ENCODE results near the gene EFCAB5.
"Not testable (repeated sequence)": the region's sequence is repeated elsewhere in the genome, so short reads cannot be mapped to it uniquely, and the experiment has no call there.

Gene EFCAB5

GRCh38 chr17:29949696-29950095 is 8.3 kb downstream of the EFCAB5 start:
- Histone ChIP-seq H3K4me3 (replicated peaks; ENCODE audit: insufficient read depth, low read length) (no peak overlapping the region), H3K27ac (replicated peaks) (peak overlapping the region; percentile 88), H3K27me3 (ENCODE audit: insufficient read depth, poor library complexity, severe bottlenecking) (no peaks in the 10 kb centered on the region)
- DNase-seq (ENCODE audit: low read depth in 1 of 2, low spot score in 1 of 2), result no peak
- TF ChIP-seq GABPA (IDR thresholded peaks at IDR 0.05; ENCODE audit: low read depth), result no peak
- no peak for TF ChIP-seq CTCF (IDR thresholded peaks at IDR 0.05; ENCODE audit: insufficient read depth, low read length)
- no peak for TF ChIP-seq REST (IDR thresholded peaks at IDR 0.05; ENCODE audit: insufficient replicate concordance, low read depth)
- no peak for TF ChIP-seq SPI1 (IDR thresholded peaks at IDR 0.05; ENCODE audit: borderline replicate concordance, low read depth)
- no peak for TF ChIP-seq POLR2AphosphoS5 (IDR thresholded peaks at IDR 0.05; ENCODE audit: low read depth)

GRCh38 chr17:29954405-29954804 is 13.0 kb downstream of the EFCAB5 start:
- no peak for DNase-seq (ENCODE audit: low read depth in 1 of 2, low spot score in 1 of 2)
- H3K27ac ChIP-seq (replicated peaks), result no peak overlapping the region
- H3K27me3 ChIP-seq (ENCODE audit: insufficient read depth, poor library complexity, severe bottlenecking), result no peaks in the 10 kb centered on the region
- H3K4me3 ChIP-seq (replicated peaks; ENCODE audit: insufficient read depth, low read length), result no peak overlapping the region
- no peak for TF ChIP-seq GABPA (IDR thresholded peaks at IDR 0.05; ENCODE audit: low read depth)
- no peak for TF ChIP-seq SPI1 (IDR thresholded peaks at IDR 0.05; ENCODE audit: borderline replicate concordance, low read depth)
- TF ChIP-seq REST (IDR thresholded peaks at IDR 0.05; ENCODE audit: insufficient replicate concordance, low read depth), result no peak
- TF ChIP-seq POLR2AphosphoS5 (IDR thresholded peaks at IDR 0.05; ENCODE audit: low read depth), result no peak
- no peak for TF ChIP-seq CTCF (IDR thresholded peaks at IDR 0.05; ENCODE audit: insufficient read depth, low read length)

- Histone ChIP-seq H3K27ac (replicated peaks) (peak overlapping the region; percentile 3; the same call in 1 of the 2 replicates), H3K4me3 (replicated peaks; ENCODE audit: insufficient read depth, low read length) (no peak overlapping the region), H3K27me3 (ENCODE audit: insufficient read depth, poor library complexity, severe bottlenecking) (no peaks in the 10 kb centered on the region)
- peak; percentile 30 to 74 for DNase-seq (ENCODE audit: low read depth in 1 of 2, low spot score in 1 of 2)
- no peak for TF ChIP-seq POLR2AphosphoS5 (IDR thresholded peaks at IDR 0.05; ENCODE audit: low read depth)
- no peak for TF ChIP-seq GABPA (IDR thresholded peaks at IDR 0.05; ENCODE audit: low read depth)
- peak; percentile 60; the same call in 1 of the 2 replicates for TF ChIP-seq SPI1 (IDR thresholded peaks at IDR 0.05; ENCODE audit: borderline replicate concordance, low read depth)
- no peak for TF ChIP-seq REST (IDR thresholded peaks at IDR 0.05; ENCODE audit: insufficient replicate concordance, low read depth)
- TF ChIP-seq CTCF (IDR thresholded peaks at IDR 0.05; ENCODE audit: insufficient read depth, low read length), result no peak
Measured at GRCh38 chr17:29956225-29956624, 14.8 kb downstream of the EFCAB5 start.

- not testable (repeated sequence) for H3K27me3 ChIP-seq (ENCODE audit: insufficient read depth, poor library complexity, severe bottlenecking); H3K27ac ChIP-seq (replicated peaks); DNase-seq (ENCODE audit: low read depth in 1 of 2, low spot score in 1 of 2); H3K4me3 ChIP-seq (replicated peaks; ENCODE audit: insufficient read depth, low read length)
Measured at GRCh38 chr17:29957488-29957887, 16.1 kb downstream of the EFCAB5 start.

Data from HL-60 (cell line).